ENCODE results near the gene URI1.

URI1 gene

GRCh38 chr19:30052122-30053075 is 110.4 kb downstream of the URI1 start:
- in situ Hi-C loops (cut with MboI; ENCODE audit: low sequenced_read_pairs) = no loop called here

GRCh38 chr19:30053558-30053957 is 111.5 kb downstream of the URI1 start:
- in situ Hi-C loops (cut with MboI; ENCODE audit: low sequenced_read_pairs) = no loop called here

GRCh38 chr19:30054210-30054609 is 112.2 kb downstream of the URI1 start:
- in situ Hi-C loops (cut with MboI; ENCODE audit: low sequenced_read_pairs) = no loop called here

- in situ Hi-C loops (cut with MboI; ENCODE audit: low sequenced_read_pairs) = no loop called here
Observed at GRCh38 chr19:30056580-30056979, 114.5 kb downstream of the URI1 start.

GRCh38 chr19:30059741-30060457 is 117.9 kb downstream of the URI1 start:
- in situ Hi-C loops (cut with MboI; ENCODE audit: low sequenced_read_pairs) = no loop called here

GRCh38 chr19:30060531-30061222 is 118.6 kb downstream of the URI1 start:
- in situ Hi-C loops (cut with MboI; ENCODE audit: low sequenced_read_pairs) = no loop called here

- in situ Hi-C loops (cut with MboI; ENCODE audit: low sequenced_read_pairs) = no loop called here
Observed at GRCh38 chr19:30061223-30062064, 119.4 kb downstream of the URI1 start.

GRCh38 chr19:30062065-30062906 is 120.2 kb downstream of the URI1 start:
- in situ Hi-C loops (cut with MboI; ENCODE audit: low sequenced_read_pairs) = no loop called here

- in situ Hi-C loops (cut with MboI; ENCODE audit: low sequenced_read_pairs) = no loop called here
Observed at GRCh38 chr19:30062907-30063649, 121.0 kb downstream of the URI1 start.

- in situ Hi-C loops (cut with MboI; ENCODE audit: low sequenced_read_pairs) = no loop called here
Observed at GRCh38 chr19:30063650-30064347, 121.8 kb downstream of the URI1 start.

- in situ Hi-C loops (cut with MboI; ENCODE audit: low sequenced_read_pairs) = no loop called here
Observed at GRCh38 chr19:30064348-30064699, 122.3 kb downstream of the URI1 start.

GRCh38 chr19:30064771-30065494 is 122.9 kb downstream of the URI1 start:
- in situ Hi-C loops (cut with MboI; ENCODE audit: low sequenced_read_pairs) = no loop called here

GRCh38 chr19:30065680-30066606 is 123.9 kb downstream of the URI1 start:
- in situ Hi-C loops (cut with MboI; ENCODE audit: low sequenced_read_pairs) = no loop called here

Measured in HL-60/S4 treated with phorbol 12-myristate 13-acetate at 8.2 ng/mL for 4 days and 3 days (cell line).